GM18873 (cell line): ENCODE results near the gene LEO1.

Experiments
- ATAC-seq: cut with Tn5 transposase; IDR thresholded peaks from one replicate; pipeline ENCODE4 v1.9.1; 2021; ENCODE audit warnings: mild to moderate bottlenecking, moderate library complexity, moderate number of reproducible peaks; ENCODE audit not compliant: unreplicated experiment, low FRiP score

Gene LEO1

GRCh38 chr15:51971375-51972133 is at the start of gene LEO1:
Gene LEO1, minus strand, starts transcription at chr15:51971778. Its CDS starts 33 bp downstream, at chr15:51971745.
- peak; percentile 83 for ATAC-seq

GRCh38 chr15:52021128-52021671 is 49.6 kb upstream of the LEO1 start:
- no peak for ATAC-seq

- no peak for ATAC-seq
Measured at GRCh38 chr15:52020221-52021085, 48.9 kb upstream of the LEO1 start.

- ATAC-seq: peak; percentile 42
Measured at GRCh38 chr15:52019394-52020220, 48.0 kb upstream of the LEO1 start.

GRCh38 chr15:52018693-52019393 is 47.3 kb upstream of the LEO1 start, which contains the start of gene MAPK6:
Gene MAPK6, plus strand, starts transcription at chr15:52019219. Its CDS starts 27,242 bp downstream, at chr15:52046461.
- ATAC-seq: peak; percentile 58

GRCh38 chr15:52018244-52018643 is 46.7 kb upstream of the LEO1 start:
- no peak for ATAC-seq

- ATAC-seq: no peak
Measured at GRCh38 chr15:52016316-52016715, 44.7 kb upstream of the LEO1 start.

GRCh38 chr15:52014616-52015015 is 43.0 kb upstream of the LEO1 start:
- ATAC-seq: no peak

GRCh38 chr15:52013151-52013791 is 41.7 kb upstream of the LEO1 start:
- ATAC-seq: peak; percentile 46

- ATAC-seq: no peak
Measured at GRCh38 chr15:52012210-52012609, 40.6 kb upstream of the LEO1 start.

GRCh38 chr15:52011711-52012144 is 40.1 kb upstream of the LEO1 start:
- no peak for ATAC-seq

GRCh38 chr15:52010633-52011595 is 39.3 kb upstream of the LEO1 start:
- no peak for ATAC-seq

GRCh38 chr15:52008698-52009434 is 37.3 kb upstream of the LEO1 start:
- no peak for ATAC-seq

- no peak for ATAC-seq
Measured at GRCh38 chr15:52008359-52008697, 36.8 kb upstream of the LEO1 start.

- ATAC-seq: peak; percentile 24
Measured at GRCh38 chr15:52006702-52007340, 35.2 kb upstream of the LEO1 start.

GRCh38 chr15:52005748-52006701 is 34.4 kb upstream of the LEO1 start:
- ATAC-seq: peak; percentile 86
